Ovary (tissue), 9 donors: ENCODE data around the gene ZNF385A. TPM values are rescaled to one million over a fixed set of nuclear protein-coding genes. Genes with fewer than 3 reads are reported as not detected.

ENCODE experiments used
- DNase-seq, 5 donors: peaks; one replicate each; pipeline ENCODE4 v3.0.0-alpha.2; 2019 to 2020
- H3K27ac ChIP-seq, 2 donors: fragments of 200-600 bp; one replicate each; pipeline versions ENCODE4 v1.5.1 to v1.8.0; 2019 to 2022
- H3K27me3 ChIP-seq: fragments of 200-600 bp; one replicate; pipeline ENCODE4 v1.8.0; 2022
- H3K36me3 ChIP-seq: fragments of 200-600 bp; sonication (generic); one replicate; pipeline ENCODE4 v1.5.1; 2019
- H3K4me1 ChIP-seq: one replicate; pipeline ENCODE4 v1.8.1; 2013; ENCODE audit warnings: mild to moderate bottlenecking, moderate library complexity; ENCODE audit not compliant: insufficient read depth
- H3K4me3 ChIP-seq: fragments of 200-600 bp; sonication (generic); one replicate; pipeline ENCODE4 v1.5.1; 2017
- H3K9me3 ChIP-seq, 2 donors: fragments of 200-600 bp in 1 of 2; sonication (generic) in 1 of 2; one replicate each; pipeline versions ENCODE4 v1.5.1 to v1.8.1; 2013 to 2019; ENCODE audit warnings: mild to moderate bottlenecking in 1 of 2, moderate library complexity in 1 of 2
- EP300 ChIP-seq: sonication (generic); formaldehyde crosslinking; IDR thresholded peaks from one replicate; pipeline ENCODE4 v1.6.1; 2017; ENCODE audit warnings: antibody characterized with exemption
- POLR2A ChIP-seq: fragments of 450-650 bp; IDR thresholded peaks from one replicate; pipeline ENCODE4 v1.6.1; 2017; ENCODE audit warnings: antibody characterized with exemption, mild to moderate bottlenecking, moderate library complexity
- whole genome bisulfite sequencing, 3 donors: extraction: QIAGEN DNeasy Blood & Tissue Kit in 1 of 3; methylation state at CpG; one replicate each; pipeline versions ENCODE4 v1.1.5 to v1.1.7; 2013 to 2017; 5-methylcytosine and 5-hydroxymethylcytosine counted together
- intact Hi-C, 4 donors: fragments of 100-400 bp; cut with DNase I; formaldehyde crosslinking; loops; one replicate each; pipeline versions ENCODE4 v1.11.0 to v1.15.1; 2022 to 2023
- polyA plus RNA-seq, 2 donors: library from polyadenylated mRNA; stranded (reverse); fragments of 200-250 nt in 1 of 2; fragments of 350-450 nt in 1 of 2; fragmentation: Illumina TruSeq in 1 of 2; extraction: RNeasy Lipid Tissue Mini Kit (QIAGEN cat#74804) in 1 of 2; gene quantifications; one replicate each; pipeline ENCODE4 v1.2.3, GENCODE V29; 2013 to 2014
- total RNA-seq, 7 donors: library from RNA; depleted of rRNA in 2 of 7; stranded (reverse); fragments of >200 nt in 2 of 7; fragmentation: NEBNext Ultra II Directional in 3 of 7; extraction: Animal tissue kit (Norgen Biotek cat#: 25700) in 3 of 7; gene quantifications; one replicate each; pipeline versions ENCODE4 v1.1.0 to v1.2.4, GENCODE V29; 2016 to 2023
- TF ChIP-seq, protein P1 (sequence below), 3 donors: fragments of 450-650 bp in 2 of 3; fragments of 200-600 bp in 1 of 3; IDR thresholded peaks; one replicate each; pipeline versions ENCODE4 v1.5.1 to v1.8.0; 2016 to 2022; ENCODE audit warnings: antibody characterized with exemption in 3 of 3, mild to moderate bottlenecking in 1 of 3
- donor health status: DM: no; HTN: no; CAD: no; lungs with moderate emphysema.
- donor health status: DM: no; HTN: no; CAD: no.
- donor health status: Bipolar disorder and iron deficiency.
- donor health status: DM: yes; HTN: yes; CAD: no.
- donor health status: DM: no; HTN: no; CAD: no.
- donor health status: DM: yes; HTN: yes; CAD: no.

ZNF385A gene
- total and polyA plus RNA-seq, 9 donors, result 3.6 to 30.5 (median 6.0) TPM

DNA sequence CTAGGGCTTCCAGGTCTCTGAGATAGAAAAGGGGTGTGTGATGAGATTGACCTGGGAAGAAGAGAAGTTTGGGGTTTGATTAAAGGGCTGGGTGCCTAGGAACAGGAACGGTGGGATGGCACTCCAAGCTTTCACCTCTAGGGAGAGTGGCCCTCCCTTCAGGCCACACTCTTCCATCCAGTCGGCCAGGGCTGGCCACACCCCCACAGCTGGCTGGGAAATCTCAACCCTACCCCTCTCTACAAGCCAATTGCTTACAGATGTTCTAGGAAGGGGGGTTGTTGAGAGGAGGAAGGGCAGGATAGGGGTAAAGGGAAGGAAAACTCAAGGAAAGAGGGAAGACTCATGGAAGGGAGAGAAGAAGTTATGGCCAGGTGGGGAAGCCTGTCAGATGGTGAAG, 41.2 kb upstream of the ZNF385A start:
- 14 to 41% (median 17%) methylated on average over 2 of the region's 2 CpGs for WGBS, 3 donors
- H3K27me3 ChIP-seq, result no peaks in the 10 kb centered on the region
- no peak overlapping the region for H3K4me3 ChIP-seq
- no peaks in the 10 kb centered on the region for H3K36me3 ChIP-seq
- H3K9me3 ChIP-seq, result no peaks in the 10 kb centered on the region
- no peak for TF ChIP-seq POLR2A
- no peak for TF ChIP-seq EP300
- TF ChIP-seq, protein P1, sequence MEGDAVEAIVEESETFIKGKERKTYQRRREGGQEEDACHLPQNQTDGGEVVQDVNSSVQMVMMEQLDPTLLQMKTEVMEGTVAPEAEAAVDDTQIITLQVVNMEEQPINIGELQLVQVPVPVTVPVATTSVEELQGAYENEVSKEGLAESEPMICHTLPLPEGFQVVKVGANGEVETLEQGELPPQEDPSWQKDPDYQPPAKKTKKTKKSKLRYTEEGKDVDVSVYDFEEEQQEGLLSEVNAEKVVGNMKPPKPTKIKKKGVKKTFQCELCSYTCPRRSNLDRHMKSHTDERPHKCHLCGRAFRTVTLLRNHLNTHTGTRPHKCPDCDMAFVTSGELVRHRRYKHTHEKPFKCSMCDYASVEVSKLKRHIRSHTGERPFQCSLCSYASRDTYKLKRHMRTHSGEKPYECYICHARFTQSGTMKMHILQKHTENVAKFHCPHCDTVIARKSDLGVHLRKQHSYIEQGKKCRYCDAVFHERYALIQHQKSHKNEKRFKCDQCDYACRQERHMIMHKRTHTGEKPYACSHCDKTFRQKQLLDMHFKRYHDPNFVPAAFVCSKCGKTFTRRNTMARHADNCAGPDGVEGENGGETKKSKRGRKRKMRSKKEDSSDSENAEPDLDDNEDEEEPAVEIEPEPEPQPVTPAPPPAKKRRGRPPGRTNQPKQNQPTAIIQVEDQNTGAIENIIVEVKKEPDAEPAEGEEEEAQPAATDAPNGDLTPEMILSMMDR (IDR thresholded peaks at IDR 0.05), result no peak
- DNase-seq, result no peak
- H3K27ac ChIP-seq, result no peak overlapping the region
- peaks cover 2% of the 10 kb centered on the region for H3K4me1 ChIP-seq
- intact Hi-C loops, result no loop called here

DNA sequence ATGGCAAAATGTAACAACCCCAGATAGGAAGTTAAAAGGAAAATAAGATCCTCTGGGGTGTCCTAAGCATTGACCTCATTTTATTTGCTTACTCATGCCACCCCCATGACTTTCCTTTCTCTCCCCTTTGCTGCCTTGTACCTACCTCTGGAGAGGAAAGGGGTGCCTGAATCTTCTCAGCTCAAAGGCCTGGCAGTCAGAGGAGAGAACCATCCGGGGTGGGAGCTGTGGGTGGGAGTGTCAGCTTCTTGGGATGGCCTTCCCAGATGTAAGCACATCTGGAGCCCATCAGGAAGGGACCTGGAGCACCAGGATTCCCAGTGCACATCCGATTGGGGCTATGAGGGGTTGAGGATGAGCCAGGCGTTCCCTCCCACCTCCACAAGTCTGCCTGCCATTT, 39.7 kb upstream of the ZNF385A start:
- TF ChIP-seq POLR2A (no peak), EP300 (no peak)
- TF ChIP-seq, protein P1 (IDR thresholded peaks at IDR 0.05), result no peak
- WGBS, 3 donors, result 36 to 38% (median 38%) methylated on average over 3 of the region's 3 CpGs
- Histone ChIP-seq H3K27me3 (no peaks in the 10 kb centered on the region), H3K4me1 (peaks cover 8% of the 10 kb centered on the region), H3K4me3 (no peak overlapping the region), H3K9me3 (no peaks in the 10 kb centered on the region), H3K27ac (no peak overlapping the region), H3K36me3 (no peaks in the 10 kb centered on the region)
- intact Hi-C loops, result no loop called here
- DNase-seq, result no peak

DNA sequence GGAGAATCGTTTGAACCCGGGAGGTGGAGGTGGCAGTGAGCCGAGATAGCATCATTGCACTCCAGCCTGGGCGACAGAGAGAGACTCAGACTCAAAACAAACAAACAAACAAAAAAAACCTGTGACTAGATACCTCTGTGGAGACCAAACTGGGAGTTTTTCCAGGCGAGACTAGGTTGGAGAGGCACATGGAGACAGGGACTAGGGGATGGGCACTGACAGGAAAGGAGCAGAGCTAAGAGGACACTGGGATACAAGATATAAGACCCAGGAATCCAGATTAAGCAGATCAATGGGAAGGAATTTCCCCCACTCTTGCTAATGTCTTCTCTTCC, 39.2 kb upstream of the ZNF385A start:
- WGBS, 3 donors, result 69 to 82% (median 70%) methylated on average over 5 of the region's 5 CpGs
- intact Hi-C loops, result no loop called here
- H3K4me1 ChIP-seq, result peaks cover 8% of the 10 kb centered on the region
- H3K4me3 ChIP-seq, result no peak overlapping the region
- no peaks in the 10 kb centered on the region for H3K36me3 ChIP-seq
- no peak overlapping the region for H3K27ac ChIP-seq
- no peaks in the 10 kb centered on the region for H3K9me3 ChIP-seq
- TF ChIP-seq EP300, result no peak
- no peak for TF ChIP-seq POLR2A
- TF ChIP-seq, protein P1 (IDR thresholded peaks at IDR 0.05), result no peak
- no peak for DNase-seq
- H3K27me3 ChIP-seq, result no peaks in the 10 kb centered on the region

DNA sequence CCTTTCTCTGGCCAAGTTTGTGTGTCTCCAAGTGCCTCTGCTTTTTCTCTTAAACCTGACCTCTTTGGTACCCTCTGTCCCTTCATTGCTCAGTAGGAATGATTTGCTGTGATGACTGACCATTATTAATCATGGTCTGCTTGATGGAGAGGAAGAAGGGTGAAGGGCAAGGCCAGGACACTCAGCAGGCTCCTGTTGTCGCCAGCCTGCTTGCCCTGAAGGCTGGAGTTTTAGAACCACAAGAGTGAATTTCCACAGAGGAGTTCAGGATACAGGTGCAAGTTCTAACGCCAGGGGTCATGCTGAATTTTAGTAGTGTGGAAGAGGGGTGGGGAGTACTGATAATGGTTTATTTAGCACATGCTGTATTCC, 37.3 kb upstream of the ZNF385A start:
- TF ChIP-seq EP300 (no peak), POLR2A (no peak)
- TF ChIP-seq, protein P1 (IDR thresholded peaks at IDR 0.05), result no peak

More for the DNA sequence above, 37.3 kb upstream of the ZNF385A start:
- WGBS, 3 donors, result 65 to 95% (median 75%) methylated on average over 2 of the region's 2 CpGs
- no peaks in the 10 kb centered on the region for H3K36me3 ChIP-seq
- no peaks in the 10 kb centered on the region for H3K27me3 ChIP-seq
- no peaks in the 10 kb centered on the region for H3K9me3 ChIP-seq
- H3K27ac ChIP-seq, result peak overlapping the region; percentile 8 to 46
- H3K4me3 ChIP-seq, result no peak overlapping the region
- no peak for DNase-seq
- peaks cover 11% of the 10 kb centered on the region for H3K4me1 ChIP-seq
- intact Hi-C loops, result no loop called here
